Measurements from ENCODE around the gene STXBP1.
A peak's percentile ranks its signal among the peaks of the same experiment; 100 is the strongest.
"Not testable (repeated sequence)": the region's sequence is repeated elsewhere in the genome, so short reads cannot be mapped to it uniquely, and the experiment has no call there.

STXBP1 gene

GRCh38 chr9:127611899-127612790 is at the start of gene STXBP1:
TSS of gene STXBP1 (plus strand) at chr9:127612277. CDS start at chr9:127612404, 127 bp downstream.
- peak; percentile 94 for DNase-seq

- no peak for DNase-seq
These were observed 49.7 kb upstream of the STXBP1 start for GRCh38 chr9:127562279-127562796.

GRCh38 chr9:127562841-127563401 is 49.2 kb upstream of the STXBP1 start:
- DNase-seq = no peak

GRCh38 chr9:127563579-127563978 is 48.5 kb upstream of the STXBP1 start:
- no peak for DNase-seq

GRCh38 chr9:127565231-127565630 is 46.8 kb upstream of the STXBP1 start:
- DNase-seq = no peak

- DNase-seq = no peak
These were observed 45.6 kb upstream of the STXBP1 start for GRCh38 chr9:127566351-127567001.

GRCh38 chr9:127567035-127567729 is 44.9 kb upstream of the STXBP1 start:
- no peak for DNase-seq

GRCh38 chr9:127567730-127568617 is 44.1 kb upstream of the STXBP1 start:
- no peak for DNase-seq

- no peak for DNase-seq
These were observed 43.5 kb upstream of the STXBP1 start for GRCh38 chr9:127568618-127568970.

- peak; percentile 90 for DNase-seq
These were observed 42.8 kb upstream of the STXBP1 start for GRCh38 chr9:127568971-127569885.

- DNase-seq = peak; percentile 82
These were observed 42.1 kb upstream of the STXBP1 start for GRCh38 chr9:127569886-127570401.

GRCh38 chr9:127570533-127571111 is 41.5 kb upstream of the STXBP1 start:
- peak; percentile 74 for DNase-seq

- no peak for DNase-seq
These were observed 40.1 kb upstream of the STXBP1 start for GRCh38 chr9:127571971-127572370.

- DNase-seq = peak; percentile 29
These were observed 38.9 kb upstream of the STXBP1 start for GRCh38 chr9:127572961-127573721.

- peak; percentile 98 for DNase-seq
These were observed 37.7 kb upstream of the STXBP1 start for GRCh38 chr9:127574072-127574993.

GRCh38 chr9:127575875-127576778 is 36.0 kb upstream of the STXBP1 start:
- no peak for DNase-seq

GRCh38 chr9:127577194-127577593 is 34.9 kb upstream of the STXBP1 start:
- DNase-seq = not testable (repeated sequence)

All from NCI-H345 (cell line).